ENCODE data around the gene ENTREP1.

ENTREP1 gene

GRCh38 chr9:69322256-69322655 lies 2.8 kb upstream of the ENTREP1 start:
- DNase-seq, result no peak

DNA sequence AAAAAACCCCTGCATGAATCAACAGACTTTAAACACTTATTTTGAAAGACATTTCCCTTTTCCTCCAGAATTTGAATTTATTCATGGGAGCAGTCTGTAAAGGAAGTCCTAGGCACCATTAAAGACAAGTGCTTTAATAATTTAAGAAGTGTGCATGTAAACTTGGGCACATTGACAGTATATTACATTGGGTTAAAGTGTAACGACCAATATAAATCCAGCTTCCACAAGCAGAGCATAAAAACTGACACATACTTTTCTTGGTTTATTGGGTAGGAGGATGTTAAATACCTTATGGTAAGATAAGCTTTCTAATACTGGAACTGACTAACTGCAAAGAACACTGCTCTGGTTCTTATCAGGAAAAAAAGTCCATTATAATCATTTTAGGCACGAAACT lies 1.2 kb upstream of the ENTREP1 start:
- no peak for DNase-seq

DNA sequence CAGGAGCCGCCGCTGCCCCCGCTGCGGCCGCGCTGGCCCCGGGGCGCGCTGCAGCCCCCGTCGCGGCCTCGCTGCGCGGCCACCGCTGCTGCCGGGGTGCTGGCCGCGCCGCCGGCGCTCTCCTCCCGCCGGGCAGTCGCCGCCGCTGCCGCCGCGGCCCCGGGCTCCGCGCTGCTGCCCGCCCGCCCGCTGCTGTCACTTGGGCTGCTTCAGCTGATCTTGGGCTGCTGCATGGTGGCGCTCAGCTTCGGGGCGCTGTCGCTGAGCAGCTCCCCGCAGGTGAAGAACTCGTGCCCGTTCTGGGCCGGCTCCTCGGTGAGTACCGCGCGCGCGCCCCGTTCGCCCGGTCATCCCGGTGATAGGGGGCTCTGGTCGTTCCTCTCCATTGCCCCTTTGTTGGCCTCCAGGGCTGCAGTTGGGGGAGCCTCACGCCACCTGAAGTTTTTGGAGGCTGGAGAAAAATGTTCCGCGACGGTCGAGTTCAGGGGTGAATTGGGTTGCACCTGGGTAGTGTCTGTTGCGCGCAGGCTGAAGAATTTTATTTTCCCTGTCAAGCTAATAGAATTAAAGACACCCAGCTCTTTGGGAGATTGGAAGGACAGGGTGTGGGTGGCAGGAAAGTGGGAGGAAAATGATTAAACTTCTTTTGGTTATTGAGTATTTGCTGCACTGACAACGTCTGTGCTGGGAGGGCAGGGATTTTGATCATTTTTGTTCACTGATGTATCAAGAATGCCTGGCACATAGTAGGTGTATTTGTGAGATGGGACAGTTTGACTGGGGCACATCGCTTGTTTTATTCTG lies 596 bp downstream of the ENTREP1 start:
- peak; percentile 53 for DNase-seq

GRCh38 chr9:69326261-69326660 lies 1.2 kb downstream of the ENTREP1 start:
- no peak for DNase-seq

- DNase-seq, result no peak
These were observed 5.6 kb downstream of the ENTREP1 start for GRCh38 chr9:69330580-69330979.

DNA sequence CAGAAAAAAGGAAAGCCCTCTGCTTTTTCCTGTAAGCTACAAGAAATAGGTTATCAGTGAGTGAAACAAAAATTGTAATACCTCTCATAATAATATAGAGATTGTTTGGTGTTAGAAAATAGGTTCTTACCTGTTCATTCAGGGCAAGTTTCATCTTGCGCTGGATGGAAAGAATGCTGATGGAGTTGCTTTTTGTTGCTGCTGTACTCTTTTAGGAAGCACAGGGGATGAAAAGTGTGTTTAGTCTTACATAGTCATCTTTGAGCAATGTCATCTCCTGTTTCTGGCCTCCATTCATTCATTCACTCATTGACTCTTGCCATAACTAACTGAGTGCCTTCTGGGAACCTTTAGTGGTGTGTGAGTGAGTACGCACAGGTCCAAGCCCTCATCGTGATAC lies 6.4 kb downstream of the ENTREP1 start:
- DNase-seq, result no peak

DNA sequence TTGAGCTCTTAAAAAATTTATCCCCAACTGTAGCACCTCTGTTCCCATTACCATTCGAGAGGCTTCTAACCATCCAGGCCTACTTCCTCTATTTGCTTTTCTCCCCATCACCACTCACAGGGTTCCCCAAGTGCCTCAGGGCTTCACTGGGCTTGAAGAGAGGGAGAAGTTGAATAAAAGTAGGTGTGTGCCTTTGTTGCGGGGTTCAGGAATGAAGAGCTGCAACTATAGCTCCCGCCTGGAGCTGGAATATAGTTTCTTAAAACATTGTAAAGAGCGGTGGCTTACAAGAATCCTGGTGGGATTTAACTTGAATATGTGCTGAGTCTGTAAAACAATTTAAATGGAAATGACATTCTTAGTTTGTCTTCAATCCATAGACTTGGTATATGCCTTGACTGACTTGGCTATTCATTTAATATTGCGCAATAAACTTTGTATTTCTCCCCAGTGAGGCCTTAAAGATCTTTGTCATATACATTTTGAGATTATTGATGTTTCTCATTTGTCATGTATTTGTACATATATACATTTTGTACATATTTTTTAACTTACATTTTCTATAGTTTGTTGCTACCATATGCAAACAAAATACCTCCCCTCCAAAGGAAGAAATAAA lies 7.2 kb downstream of the ENTREP1 start:
- DNase-seq, result no peak

- DNase-seq, result no peak
These were observed 8.7 kb downstream of the ENTREP1 start for GRCh38 chr9:69333716-69334115.

DNA sequence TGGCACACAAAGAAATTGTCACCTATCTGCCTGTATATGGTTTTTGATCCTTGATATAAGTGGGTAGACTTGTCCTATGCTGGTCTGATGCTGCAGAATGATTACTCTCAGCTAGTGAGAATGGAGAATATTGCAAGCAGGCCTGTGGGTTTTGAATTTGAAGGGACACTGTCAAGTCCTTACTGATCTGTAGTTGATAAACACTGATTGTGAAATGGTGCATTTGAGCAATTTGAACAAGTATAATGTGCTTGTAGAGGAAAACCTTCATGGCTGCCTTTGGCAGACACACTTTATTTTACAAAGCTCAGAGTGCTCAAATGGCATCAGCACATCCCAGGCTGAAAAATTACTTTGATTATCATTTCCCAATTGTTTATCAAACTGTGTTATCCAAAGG lies 9.3 kb downstream of the ENTREP1 start:
- no peak for DNase-seq

DNA sequence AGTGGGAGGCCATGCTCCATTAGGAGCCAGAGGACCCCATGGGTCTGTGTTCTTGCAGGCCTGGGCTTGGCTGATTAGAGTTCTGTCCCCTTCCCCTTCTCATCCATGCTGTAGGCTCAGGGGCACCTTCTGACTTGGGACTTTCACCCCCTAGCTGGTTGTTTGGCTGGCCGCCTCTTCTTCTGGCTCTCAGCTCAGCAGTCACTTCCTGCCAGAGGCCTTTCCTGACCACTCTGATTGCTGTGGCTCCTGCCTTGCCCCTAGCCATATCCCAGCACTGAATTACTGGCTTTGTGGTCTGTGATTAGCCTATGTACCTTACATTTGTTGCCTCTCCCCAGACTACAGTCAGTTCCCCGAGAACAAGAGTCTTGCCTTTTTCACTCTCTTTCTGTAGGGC lies 14.6 kb downstream of the ENTREP1 start:
- DNase-seq, result no peak

- no peak for DNase-seq
These were observed 15.6 kb downstream of the ENTREP1 start for GRCh38 chr9:69340631-69341030.

DNA sequence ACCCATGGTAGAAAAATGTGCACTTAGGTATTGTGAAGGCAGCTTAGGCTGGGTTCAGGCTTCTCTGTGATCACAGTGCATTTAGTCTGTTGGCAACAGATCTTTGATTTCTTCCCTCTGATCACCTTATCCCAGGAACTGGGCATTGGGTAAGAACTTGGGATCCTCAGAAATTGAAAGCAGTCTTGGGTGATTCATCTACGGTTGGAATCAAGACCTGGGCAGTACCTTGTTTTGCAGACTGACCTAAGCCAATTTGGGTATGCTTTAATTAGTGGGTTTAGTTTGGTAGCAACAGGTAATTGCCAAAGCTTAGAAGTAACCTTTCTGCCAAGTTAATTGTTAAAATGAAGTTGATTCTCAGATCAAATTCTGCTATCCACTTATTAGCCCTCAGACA lies 17.8 kb downstream of the ENTREP1 start:
- no peak for DNase-seq

DNA sequence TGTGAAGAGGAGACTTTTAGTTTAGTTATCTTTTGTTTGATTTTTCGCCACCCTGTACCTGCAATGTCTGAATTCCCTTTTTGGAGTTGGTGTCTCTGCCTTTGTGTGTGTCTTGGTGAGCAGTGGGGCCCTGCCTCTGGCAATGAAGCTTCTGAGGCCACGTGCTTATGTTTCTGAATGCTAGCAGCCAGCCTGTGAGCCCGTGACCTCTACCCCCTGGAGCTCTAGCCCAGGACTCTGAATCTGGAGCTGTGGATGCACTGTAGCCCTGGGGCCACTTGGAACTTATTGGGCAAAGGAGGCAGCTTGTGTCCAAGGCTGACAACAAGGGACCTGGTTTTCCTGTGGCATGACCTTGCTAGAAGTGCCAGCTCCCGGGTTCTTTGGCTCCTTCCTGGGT lies 19.4 kb downstream of the ENTREP1 start:
- no peak for DNase-seq

DNA sequence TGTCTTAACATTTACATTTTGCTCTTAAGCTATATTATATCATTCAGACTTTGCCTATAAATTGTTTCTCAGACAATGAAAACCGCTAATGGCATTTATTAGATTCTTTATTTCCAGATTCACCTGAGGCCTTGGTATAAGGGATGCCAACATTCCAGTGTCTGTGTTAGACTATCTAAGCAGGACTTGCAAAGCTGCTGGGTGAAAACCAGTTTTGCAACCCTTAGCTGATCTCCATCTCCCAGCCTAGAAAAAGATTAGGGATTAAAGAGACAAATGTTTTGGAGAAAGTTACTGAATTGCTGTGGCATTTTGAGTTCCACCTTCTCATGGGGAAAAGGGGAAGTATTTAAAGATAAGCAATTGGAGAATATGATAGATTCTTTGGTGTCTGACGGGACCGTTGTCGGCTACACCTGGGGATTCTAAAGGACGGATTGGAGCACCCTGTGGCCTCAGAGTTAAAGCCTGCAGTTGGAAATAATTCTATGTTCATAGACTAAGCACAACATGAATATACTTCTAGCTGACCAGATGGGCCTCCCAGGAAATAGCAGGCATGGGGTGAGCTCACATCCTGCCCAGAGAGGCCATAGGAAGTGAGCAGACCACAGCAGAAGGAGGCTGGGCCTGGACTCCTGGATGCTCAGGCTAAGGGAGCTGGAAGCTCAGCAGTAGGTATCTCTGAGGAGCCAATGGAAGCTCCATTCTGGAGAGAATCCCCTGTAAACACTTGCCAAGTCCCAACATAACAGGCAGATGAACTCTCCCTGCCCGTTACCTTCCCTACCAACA lies 21.8 kb downstream of the ENTREP1 start:
- no peak for DNase-seq

GRCh38 chr9:69347607-69348006 lies 22.6 kb downstream of the ENTREP1 start:
- no peak for DNase-seq

DNA sequence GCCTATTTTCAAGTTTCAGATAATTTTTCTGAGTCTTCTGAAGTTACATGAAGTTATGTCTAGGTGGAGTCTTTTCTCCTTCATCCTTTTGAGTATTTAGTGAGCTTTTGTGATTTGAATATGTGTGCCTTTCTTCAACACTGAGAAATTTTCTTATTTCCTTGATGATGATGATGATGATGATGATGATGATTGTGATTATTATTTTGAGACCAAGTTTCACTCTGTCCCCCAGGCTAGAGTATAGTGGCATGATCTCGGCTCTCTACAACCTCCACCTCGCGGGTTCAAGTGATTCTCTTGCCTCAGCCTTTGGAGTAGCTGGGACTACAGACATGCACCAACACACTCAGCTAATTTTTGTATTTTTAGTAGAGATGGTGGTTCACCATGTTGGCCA lies 26.2 kb downstream of the ENTREP1 start:
- DNase-seq, result no peak

DNA sequence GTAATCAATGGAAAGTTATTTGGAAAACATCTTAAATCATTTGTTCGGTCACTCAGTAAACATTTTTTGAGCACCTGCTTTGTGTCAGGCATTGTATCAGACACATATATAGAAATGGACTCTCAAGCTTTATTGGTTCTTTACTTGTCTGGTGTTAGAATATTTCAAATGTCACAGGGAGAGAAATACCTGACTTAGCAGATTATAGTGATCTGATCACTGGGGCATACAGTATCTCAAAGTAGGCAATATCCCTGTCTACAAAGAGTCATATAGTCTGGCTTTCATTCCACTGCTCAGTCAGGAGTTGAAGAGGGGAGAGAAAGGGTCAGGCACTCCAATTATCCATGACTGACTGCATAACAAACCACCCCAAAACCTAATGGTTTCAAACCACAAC lies 30.2 kb downstream of the ENTREP1 start:
- DNase-seq, result no peak

GRCh38 chr9:69357030-69357775 lies 32.2 kb downstream of the ENTREP1 start:
- no peak for DNase-seq

DNA sequence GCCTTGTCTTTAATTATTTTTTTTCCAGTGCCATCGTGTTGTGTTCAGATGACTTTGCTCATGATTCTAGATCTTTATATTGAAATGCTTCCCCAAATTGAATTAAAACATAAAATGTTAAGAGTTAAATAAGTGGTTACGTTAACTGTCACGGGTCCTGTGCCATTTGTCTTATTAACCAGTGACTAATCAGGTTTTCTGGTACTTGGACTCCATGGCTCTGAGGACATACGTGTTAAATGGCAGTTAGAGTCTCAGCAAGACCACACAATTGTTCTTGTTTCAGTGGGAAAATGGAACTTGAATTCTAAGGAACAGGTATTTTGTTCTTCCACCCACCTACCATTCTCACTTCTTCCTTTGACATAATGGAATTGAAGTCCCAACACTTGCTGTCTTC lies 32.8 kb downstream of the ENTREP1 start:
- no peak for DNase-seq

GRCh38 chr9:69363191-69363590 lies 38.2 kb downstream of the ENTREP1 start:
- no peak for DNase-seq

DNA sequence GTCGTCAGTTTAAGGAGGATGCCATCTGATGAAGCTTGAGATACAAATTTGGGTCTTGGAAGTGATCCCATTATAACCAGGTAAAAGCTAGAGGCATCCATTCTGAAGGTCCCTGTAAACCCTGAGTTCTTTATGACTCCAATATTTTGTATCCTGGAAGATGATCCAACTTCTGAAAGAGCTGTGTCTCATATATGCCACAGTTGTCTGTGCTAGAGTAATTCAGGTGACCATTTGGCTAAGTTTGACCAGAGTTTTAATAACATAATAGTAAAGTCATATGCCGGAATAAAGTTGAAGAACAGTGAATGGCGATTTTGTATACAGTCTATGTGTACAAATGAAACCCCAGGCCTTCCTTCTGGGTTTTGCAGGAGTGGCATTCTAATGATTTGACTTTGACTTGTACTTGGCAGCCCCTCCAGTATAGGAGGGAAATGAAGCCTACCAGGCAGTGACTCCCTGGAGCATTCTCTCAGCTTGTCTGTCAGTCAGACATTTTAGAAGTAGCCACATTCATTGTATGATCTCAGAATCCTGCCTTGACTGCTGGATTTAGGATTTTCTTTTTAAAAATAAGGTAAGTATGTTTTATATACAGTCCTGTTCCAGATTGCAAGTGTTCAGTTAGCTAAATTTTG lies 39.6 kb downstream of the ENTREP1 start:
- DNase-seq, result no peak

DNA sequence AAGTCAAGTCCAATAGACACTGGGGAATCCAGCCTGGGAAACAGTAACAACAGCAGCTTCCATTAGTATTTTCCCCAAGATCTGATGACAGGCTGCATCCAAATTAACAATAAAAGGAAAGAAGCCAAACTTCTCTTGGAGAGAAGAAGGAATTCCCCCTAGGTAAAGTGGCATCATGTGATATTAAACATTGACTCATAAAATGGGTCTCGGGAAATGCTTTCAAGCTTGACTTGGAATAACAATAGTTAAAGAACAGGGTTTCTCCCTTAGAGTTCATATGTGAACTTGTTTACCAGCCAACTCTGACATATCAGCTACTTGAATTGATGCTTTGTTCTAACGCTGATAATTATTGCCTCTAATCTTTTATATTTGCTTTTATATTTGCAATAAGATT lies 45.4 kb downstream of the ENTREP1 start:
- no peak for DNase-seq

Measured in right kidney (tissue), 1 donor.